GM12865 (cell line): ENCODE results near the gene SH2D7.

ENCODE experiments used
- DNase-seq: peaks from one replicate; pipeline ENCODE4 v3.0.0; 2010; ENCODE audit warnings: low read depth
- H3K4me3 ChIP-seq: 2 replicates; pipeline ENCODE4 v1.5.1; 2011; ENCODE audit warnings: mild to moderate bottlenecking, low read depth, low read length, control low read depth
- CTCF ChIP-seq: IDR thresholded peaks from 2 replicates; pipeline ENCODE4 v1.5.1; 2011; ENCODE audit warnings: low read length, control low read depth, low read depth, inconsistent platforms; ENCODE audit not compliant: insufficient read depth; ENCODE audit errors: missing control alignments

Gene SH2D7

DNA sequence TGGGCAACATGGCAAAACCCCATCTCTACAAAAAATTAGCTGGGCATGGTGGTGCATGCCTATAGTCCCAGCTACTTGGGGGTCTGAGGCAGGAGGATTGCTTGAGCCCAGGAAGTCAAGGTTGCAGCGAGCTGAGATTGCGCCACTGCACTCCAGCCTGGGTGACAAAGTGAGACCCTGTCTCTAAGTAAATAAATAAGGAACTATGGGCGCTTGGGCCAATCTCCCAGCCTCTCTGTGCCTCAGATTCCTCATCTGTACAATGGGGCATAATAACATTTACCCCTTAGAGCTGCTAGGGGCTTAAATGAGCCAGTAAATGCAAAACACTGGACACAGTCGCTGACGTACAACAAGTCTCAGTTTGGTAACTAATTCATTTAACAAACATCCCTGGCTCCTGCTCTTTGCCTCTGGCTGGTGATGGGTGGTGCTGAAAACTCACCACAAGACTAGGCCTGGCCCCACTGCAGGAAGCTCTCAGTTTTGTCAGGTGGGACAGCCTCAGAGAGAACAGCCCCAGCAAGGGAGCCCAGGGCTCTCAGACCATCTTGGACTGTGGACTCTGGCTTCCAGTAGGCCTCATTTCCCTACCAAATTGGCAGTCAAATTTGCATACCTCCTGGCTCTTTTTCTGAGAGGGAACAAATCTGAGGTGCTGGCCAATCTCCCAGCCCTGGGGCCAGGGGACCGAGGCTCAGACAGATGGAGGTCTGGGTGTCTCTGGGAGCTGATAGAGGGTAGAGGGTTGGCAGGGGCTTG is 8.5 kb upstream of the SH2D7 start:
- DNase-seq = peak; percentile 57
- TF ChIP-seq CTCF = no peak

GRCh38 chr15:78084449-78084750 is 8.0 kb upstream of the SH2D7 start:
- TF ChIP-seq CTCF = no peak
- DNase-seq = no peak
- H3K4me3 ChIP-seq = no peak overlapping the region

More for the DNA sequence above, 8.5 kb upstream of the SH2D7 start:
- H3K4me3 ChIP-seq = no peak overlapping the region

GRCh38 chr15:78085928-78086327 is 6.4 kb upstream of the SH2D7 start:
- H3K4me3 ChIP-seq = no peak overlapping the region
- no peak for TF ChIP-seq CTCF
- DNase-seq = no peak

DNA sequence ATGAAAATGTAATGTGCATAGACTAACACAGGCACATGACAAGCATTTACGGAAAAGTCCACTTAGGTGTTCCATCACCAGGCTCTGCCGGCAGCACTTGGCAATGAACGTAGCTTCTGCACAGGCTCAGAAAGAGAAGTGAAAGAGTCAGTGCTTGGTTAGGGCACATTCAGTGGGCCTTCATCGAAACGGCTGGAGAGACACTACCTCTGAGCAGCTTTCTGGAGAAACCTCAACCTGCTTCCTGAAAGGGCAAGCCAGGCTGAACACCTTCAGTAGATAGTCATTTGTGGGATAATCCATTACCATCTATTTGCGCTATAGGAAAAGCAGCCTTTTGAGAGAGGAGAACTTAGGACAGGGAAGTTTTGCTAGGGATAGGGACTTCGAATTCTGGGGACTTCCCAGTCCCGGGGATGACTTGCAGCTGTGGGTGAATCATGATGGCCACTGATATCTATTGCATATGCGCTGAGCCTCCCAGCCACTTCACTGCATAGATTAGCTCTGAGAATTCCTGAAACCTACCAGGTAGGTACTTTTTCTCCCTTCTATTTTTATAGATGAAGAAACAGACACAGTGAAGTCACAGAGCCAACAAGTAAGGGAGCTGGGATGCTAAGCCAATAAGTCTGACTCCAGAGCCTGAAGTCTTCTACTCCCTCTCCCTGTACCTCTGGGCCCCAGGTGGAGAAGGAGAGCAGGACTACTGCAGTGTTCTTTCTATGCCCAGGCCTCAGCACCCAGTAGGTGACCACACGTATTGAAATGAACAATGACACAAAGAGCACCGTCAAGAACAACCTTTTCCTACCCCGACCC is 4.2 kb upstream of the SH2D7 start:
- H3K4me3 ChIP-seq = no peak overlapping the region
- no peak for TF ChIP-seq CTCF
- peak; percentile 63 for DNase-seq

DNA sequence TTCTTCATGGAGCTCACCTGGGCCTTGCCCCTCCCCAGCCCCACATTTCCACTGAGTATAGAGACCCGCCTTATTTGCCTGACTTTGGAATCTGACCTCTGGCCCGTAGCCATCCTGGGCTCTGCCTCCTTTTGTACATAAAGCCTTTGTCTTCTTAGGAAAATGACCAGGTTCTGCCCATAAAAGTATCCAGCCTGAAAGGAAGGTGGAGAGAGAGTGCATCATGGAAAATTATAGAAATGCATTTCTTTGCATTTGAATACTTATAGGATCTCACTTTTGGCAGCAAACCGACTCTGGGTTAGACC is 3.6 kb upstream of the SH2D7 start:
- no peak for TF ChIP-seq CTCF
- H3K4me3 ChIP-seq = no peak overlapping the region
- no peak for DNase-seq

DNA sequence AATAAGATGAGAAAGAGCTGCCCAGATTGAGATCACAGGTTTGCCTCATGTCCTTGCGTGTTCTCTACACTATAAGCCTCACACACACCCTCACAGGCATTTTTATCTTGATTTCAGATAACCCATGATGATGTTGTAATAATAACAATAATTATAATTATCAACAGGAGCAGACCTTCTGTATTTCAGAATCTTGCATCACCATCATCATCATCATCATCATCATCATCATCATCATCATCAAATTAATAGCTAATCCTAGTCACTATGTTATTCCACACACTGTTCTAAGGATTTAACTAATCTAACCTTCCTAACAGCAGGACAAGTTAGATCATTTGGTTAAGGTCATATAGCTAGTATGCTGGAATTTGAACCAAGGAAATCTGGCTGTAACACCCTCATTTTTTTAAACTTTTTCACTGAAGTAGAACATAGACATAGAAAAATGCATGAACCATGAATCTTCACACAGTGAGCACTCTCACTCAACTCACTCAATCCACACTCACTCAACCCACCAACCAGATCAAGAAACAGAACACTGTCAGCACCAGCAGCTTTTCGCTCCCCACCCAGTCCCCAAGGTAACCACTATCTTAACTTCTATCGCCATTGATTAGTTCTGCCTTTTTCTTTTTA is 1.8 kb upstream of the SH2D7 start:
- no peak overlapping the region for H3K4me3 ChIP-seq
- TF ChIP-seq CTCF = no peak
- no peak for DNase-seq
